NCI-H2227 treated with DMSO at 0.1 percent for 48 hours (cell line): ENCODE measurements around the gene NCKAP5.
A peak's percentile ranks its signal among the peaks of the same experiment; 100 is the strongest.
"Not testable (repeated sequence)": the region's sequence is repeated elsewhere in the genome, so short reads cannot be mapped to it uniquely, and the experiment has no call there.

Experiments used
- DNase-seq: peaks from one replicate; lab custom pipeline; 2025; lab: John Stamatoyannopoulos, UW

NCKAP5 gene

GRCh38 chr2:132876745-132877391 is 691.4 kb downstream of the NCKAP5 start:
- no peak for DNase-seq

- no peak for DNase-seq
Observed at GRCh38 chr2:132875193-132875592, 693.1 kb downstream of the NCKAP5 start.

- DNase-seq = no peak
Observed at GRCh38 chr2:132873738-132874137, 694.5 kb downstream of the NCKAP5 start.

- no peak for DNase-seq
Observed at GRCh38 chr2:132871831-132872230, 696.4 kb downstream of the NCKAP5 start.

GRCh38 chr2:132863961-132864360 is 704.3 kb downstream of the NCKAP5 start:
- DNase-seq = no peak

- DNase-seq = no peak
Observed at GRCh38 chr2:132860220-132860619, 708.0 kb downstream of the NCKAP5 start.

GRCh38 chr2:132859590-132859989 is 708.7 kb downstream of the NCKAP5 start:
- DNase-seq = no peak

- no peak for DNase-seq
Observed at GRCh38 chr2:132857319-132857718, 710.9 kb downstream of the NCKAP5 start.

GRCh38 chr2:132850688-132851087 is 717.6 kb downstream of the NCKAP5 start:
- DNase-seq = no peak

GRCh38 chr2:132849118-132849517 is 719.1 kb downstream of the NCKAP5 start:
- DNase-seq = no peak

GRCh38 chr2:132845339-132845738 is 722.9 kb downstream of the NCKAP5 start:
- no peak for DNase-seq

GRCh38 chr2:132844585-132844984 is 723.7 kb downstream of the NCKAP5 start:
- DNase-seq = no peak

- no peak for DNase-seq
Observed at GRCh38 chr2:132837769-132838168, 730.5 kb downstream of the NCKAP5 start.

GRCh38 chr2:132830321-132830827 is 737.9 kb downstream of the NCKAP5 start:
- DNase-seq = no peak

GRCh38 chr2:132825601-132826000 is 742.7 kb downstream of the NCKAP5 start:
- peak; percentile 25 for DNase-seq

GRCh38 chr2:132824716-132825115 is 743.5 kb downstream of the NCKAP5 start:
- DNase-seq = no peak

- no peak for DNase-seq
Observed at GRCh38 chr2:132816234-132816633, 752.0 kb downstream of the NCKAP5 start.

- DNase-seq = no peak
Observed at GRCh38 chr2:132815516-132815915, 752.7 kb downstream of the NCKAP5 start.

- DNase-seq = no peak
Observed at GRCh38 chr2:132814651-132815050, 753.6 kb downstream of the NCKAP5 start.

- DNase-seq = no peak
Observed at GRCh38 chr2:132813422-132813821, 754.8 kb downstream of the NCKAP5 start.

- DNase-seq = no peak
Observed at GRCh38 chr2:132811148-132811915, 756.9 kb downstream of the NCKAP5 start.

GRCh38 chr2:132809962-132810361 is 758.3 kb downstream of the NCKAP5 start:
- DNase-seq = not testable (repeated sequence)

GRCh38 chr2:132804051-132804450 is 764.2 kb downstream of the NCKAP5 start:
- DNase-seq = peak; percentile 9
